SK-N-SH (cell line): Measurements from ENCODE around the gene POP5. TPM values are rescaled to one million over a fixed set of nuclear protein-coding genes. Genes with fewer than 3 reads are reported as not detected.

Experiments used
- CTCF ChIA-PET: fragments of 300-600, 350-600 bp; formaldehyde crosslinking; extraction: SDS; loops from one replicate; lab custom pipeline; 2021; lab: Yijun Ruan, JAX
- POLR2A ChIA-PET: fragments of 350-600 bp; sonication (Branson Sonifier 250); formaldehyde crosslinking; extraction: SDS; loops from one replicate; lab custom pipeline; 2020; ENCODE audit warnings: antibody characterized with exemption, inconsistent platforms; lab: Yijun Ruan, JAX
- DNase-seq: peaks from one replicate; pipeline ENCODE4 v3.0.0; 2012
- H2AFZ ChIP-seq: fragments of 200-600 bp; sonication (generic); 2 replicates; pipeline ENCODE4 v1.8.1; 2016; ENCODE audit warnings: antibody characterized with exemption, mild to moderate bottlenecking, low read depth
- H3F3A ChIP-seq: fragments of 200-600 bp; sonication (generic); replicated peaks from 2 replicates; pipeline ENCODE3; 2016; ENCODE audit warnings: antibody characterized with exemption, mild to moderate bottlenecking; ENCODE audit not compliant: insufficient read depth
- H3K27ac ChIP-seq, 2 experiments: fragments of 200-500 bp in 1 of 2; fragments of 200-600 bp in 1 of 2; sonication (Bioruptor generic) in 1 of 2; sonication (generic), shearing (Covaris generic) in 1 of 2; 2 replicates each; pipeline versions ENCODE4 v1.5.1 to v1.6.1; 2014 to 2016; ENCODE audit warnings: low read depth in 2 of 2, inconsistent platforms in 1 of 2, low read length in 1 of 2, mild to moderate bottlenecking in 1 of 2, mixed read lengths in 1 of 2
- H3K27me3 ChIP-seq: fragments of 200-600 bp; sonication (generic), shearing (Covaris generic); 2 replicates; pipeline ENCODE4 v1.6.1; 2016; ENCODE audit warnings: mixed run types; ENCODE audit not compliant: insufficient read depth
- H3K36me3 ChIP-seq, 2 experiments: fragments of 200-500 bp in 1 of 2; fragments of 200-600 bp in 1 of 2; sonication (Bioruptor generic) in 1 of 2; sonication (generic) in 1 of 2; replicated peaks in 1 of 2; 2 replicates each; pipeline versions ENCODE3 to v1.5.1; 2014 to 2016; ENCODE audit warnings: low read length in 1 of 2, mild to moderate bottlenecking in 1 of 2; ENCODE audit not compliant: insufficient read depth in 2 of 2, control insufficient read depth in 1 of 2
- H3K4me1 ChIP-seq, 2 experiments: fragments of 200-500 bp in 1 of 2; fragments of 200-600 bp in 1 of 2; sonication (Bioruptor generic) in 1 of 2; sonication (generic), shearing (Covaris generic) in 1 of 2; 2 replicates each; pipeline versions ENCODE4 v1.5.1 to v1.6.1; 2014 to 2016; ENCODE audit warnings: low read depth in 1 of 2, low read length in 1 of 2, mixed run types in 1 of 2; ENCODE audit not compliant: insufficient read depth in 2 of 2, control insufficient read depth in 1 of 2
- H3K4me2 ChIP-seq: fragments of 200-600 bp; sonication (generic), shearing (Covaris generic); 2 replicates; pipeline ENCODE4 v1.6.1; 2017; ENCODE audit warnings: mixed run types
- H3K4me3 ChIP-seq, 2 experiments: fragments of 200-500 bp in 1 of 2; fragments of 200-600 bp in 1 of 2; sonication (Bioruptor generic) in 1 of 2; sonication (generic), shearing (Covaris generic) in 1 of 2; 2 replicates each; pipeline versions ENCODE4 v1.5.1 to v1.8.1; 2014 to 2016; ENCODE audit warnings: low read depth in 2 of 2, inconsistent platforms in 1 of 2, low read length in 1 of 2, mild to moderate bottlenecking in 1 of 2, mixed read lengths in 1 of 2, moderate library complexity in 1 of 2
- H3K79me2 ChIP-seq: fragments of 200-600 bp; sonication (generic); 2 replicates; pipeline ENCODE4 v1.8.1; 2017; ENCODE audit warnings: mild to moderate bottlenecking; ENCODE audit not compliant: insufficient read depth
- H3K9ac ChIP-seq: fragments of 200-600 bp; sonication (generic); 2 replicates; pipeline ENCODE4 v1.6.1; 2017; ENCODE audit warnings: mixed run types
- H3K9me2 ChIP-seq: fragments of 200-600 bp; sonication (generic); 2 replicates; pipeline ENCODE4 v1.6.1; 2017; ENCODE audit warnings: mixed run types
- H3K9me3 ChIP-seq: fragments of 200-600 bp; sonication (generic); 2 replicates; pipeline ENCODE4 v1.6.1; 2017; ENCODE audit warnings: mixed run types, mild to moderate bottlenecking, moderate library complexity
- H4K20me1 ChIP-seq: fragments of 200-600 bp; sonication (generic); 2 replicates; pipeline ENCODE4 v1.6.1; 2017; ENCODE audit warnings: mild to moderate bottlenecking, mixed run types; ENCODE audit not compliant: insufficient read depth
- CHD2 ChIP-seq: fragments of 150-350 bp; IDR thresholded peaks from 2 replicates; pipeline ENCODE4 v1.6.1; 2018; ENCODE audit warnings: low read length; ENCODE audit not compliant: partially characterized antibody
- CTCF ChIP-seq: fragments of 200-600 bp; sonication (generic); IDR thresholded peaks from 2 replicates; pipeline ENCODE4 v1.6.1; 2017; ENCODE audit warnings: antibody characterized with exemption, mild to moderate bottlenecking, moderate library complexity
- ELF1 ChIP-seq: IDR thresholded peaks from 2 replicates; pipeline ENCODE4 v1.4.0; 2012
- EP300 ChIP-seq, 2 experiments: IDR thresholded peaks; 2 replicates each; pipeline versions ENCODE4 v1.4.0 to v1.6.1; 2012; ENCODE audit warnings: borderline replicate concordance in 1 of 2, low read depth in 1 of 2, low read length in 1 of 2
- FOXM1 ChIP-seq: IDR thresholded peaks from 2 replicates; pipeline ENCODE4 v1.4.0; 2012; ENCODE audit warnings: low read depth, mild to moderate bottlenecking
- GABPA ChIP-seq: IDR thresholded peaks from 2 replicates; pipeline ENCODE4 v1.4.0; 2012; ENCODE audit warnings: low read depth, mild to moderate bottlenecking
- GATA2 ChIP-seq: sonication (generic); formaldehyde crosslinking; IDR thresholded peaks from 2 replicates; pipeline ENCODE4 v1.5.0; 2020; ENCODE audit warnings: mild to moderate bottlenecking, missing genetic modification reagents
- MXI1 ChIP-seq: IDR thresholded peaks from 2 replicates; pipeline ENCODE4 v1.6.1; 2012; ENCODE audit warnings: mild to moderate bottlenecking, low read depth, low read length, improper control_type of control experiment
- NFIC ChIP-seq: IDR thresholded peaks from 2 replicates; pipeline ENCODE4 v1.4.0; 2012; ENCODE audit warnings: borderline replicate concordance
- REST ChIP-seq: IDR thresholded peaks from 2 replicates; pipeline ENCODE4 v1.6.1; 2012; ENCODE audit warnings: mild to moderate bottlenecking, low read depth, low read length, moderate library complexity
- RXRA ChIP-seq: IDR thresholded peaks from 2 replicates; pipeline ENCODE4 v1.4.0; 2012; ENCODE audit warnings: low read depth, mild to moderate bottlenecking, borderline replicate concordance
- SIN3A ChIP-seq: IDR thresholded peaks from 2 replicates; pipeline ENCODE4 v1.6.1; 2012; ENCODE audit warnings: low read depth, mild to moderate bottlenecking, low read length, moderate library complexity, borderline replicate concordance
- TCF12 ChIP-seq: IDR thresholded peaks from 2 replicates; pipeline ENCODE4 v1.4.0; 2012
- USF1 ChIP-seq: IDR thresholded peaks from 2 replicates; pipeline ENCODE4 v1.4.0; 2012; ENCODE audit warnings: low read depth, borderline replicate concordance
- USF2 ChIP-seq: fragments of 150-350 bp; IDR thresholded peaks from 2 replicates; pipeline ENCODE4 v1.6.1; 2017; ENCODE audit warnings: antibody characterized with exemption, low read length, low read depth, borderline replicate concordance
- WGBS: methylation state at CpG from one replicate; pipeline ENCODE4 v1.1.6; 2017; ENCODE audit warnings: low lambda C conversion rate; 5-methylcytosine and 5-hydroxymethylcytosine counted together
- polyA plus RNA-seq, 3 experiments: library from polyadenylated mRNA; depleted of rRNA; stranded (reverse); fragments of >200 nt; gene quantifications; 2 replicates each; pipeline ENCODE4 v1.2.3, GENCODE V29; 2012

POP5 gene
- polyA plus RNA-seq, 1 of the 3 experiments (the other 2 are of a cell fraction), result 129 TPM

- no peak overlapping the region for H3K4me3 ChIP-seq
- H3K4me2 ChIP-seq, result no peak overlapping the region
- peaks cover under 1% of the 10 kb centered on the region; the same call in 1 of the 2 replicates for H4K20me1 ChIP-seq
- H3F3A ChIP-seq, result no peaks in the 10 kb centered on the region
- no peaks in the 10 kb centered on the region for H3K4me1 ChIP-seq
- CTCF ChIA-PET, result interaction anchor here (0.6 kb wide), 1 partner anchor 289 kb away, joined by 4 read pairs; no protein-coding TSS in a partner anchor
- no peak for DNase-seq
- peaks cover 42 to 60% of the 10 kb centered on the region in 2 experiments for H3K36me3 ChIP-seq
- no peaks in the 10 kb centered on the region for H3K9me2 ChIP-seq
- POLR2A ChIA-PET, result no interaction called here
- TF ChIP-seq NFIC (no peak), GABPA (no peak), ELF1 (no peak), USF1 (no peak), USF2 (no peak), FOXM1 (no peak), GATA2 (CRISPR knock-in tag) (no peak), CHD2 (no peak), TCF12 (no peak), RXRA (no peak), CTCF (no peak), REST (no peak), MXI1 (no peak), SIN3A (no peak), EP300 (IDR thresholded peaks at IDR 0.05; ENCODE audit: borderline replicate concordance in 1 of 2, low read depth in 1 of 2, low read length in 1 of 2) (no peak)
- WGBS, result 100% methylated on average over 2 of the region's 2 CpGs
- H3K9me3 ChIP-seq, result no peaks in the 10 kb centered on the region
- H3K79me2 ChIP-seq, result peaks cover 25% of the 10 kb centered on the region
- no peak overlapping the region for H2AFZ ChIP-seq
- H3K9ac ChIP-seq, result no peak overlapping the region
- H3K27ac ChIP-seq, result no peak overlapping the region
- no peaks in the 10 kb centered on the region for H3K27me3 ChIP-seq
Measured at GRCh38 chr12:120557589-120557988, 23.6 kb downstream of the POP5 start.
